Forelimb muscle (tissue), 1 donor: ENCODE data around the gene PNPLA6. TPM values are rescaled to one million over a fixed set of nuclear protein-coding genes. Genes with fewer than 3 reads are reported as not detected.
"Not testable (repeated sequence)": the region's sequence is repeated elsewhere in the genome, so short reads cannot be mapped to it uniquely, and the experiment has no call there.

Source experiments
- DNase-seq: peaks from one replicate; pipeline ENCODE4 v3.0.0-alpha.2; 2013; ENCODE audit warnings: low read depth
- polyA plus RNA-seq: library from polyadenylated mRNA; unstranded; fragments of 120-200 nt; gene quantifications from one replicate; pipeline ENCODE4 v1.2.1, GENCODE V29; 2013; ENCODE audit not compliant: insufficient read length

PNPLA6 gene
- polyA plus RNA-seq, 1 donor = 31.5 TPM

GRCh38 chr19:7554990-7555864 is 19.7 kb downstream of the PNPLA6 start:
- DNase-seq = no peak

GRCh38 chr19:7556696-7557315 is 21.3 kb downstream of the PNPLA6 start:
- no peak for DNase-seq

- DNase-seq = no peak
These were observed 23.1 kb downstream of the PNPLA6 start for GRCh38 chr19:7558667-7559066.

- DNase-seq = no peak
These were observed 23.6 kb downstream of the PNPLA6 start for GRCh38 chr19:7559102-7559501.

- DNase-seq = no peak
These were observed 24.7 kb downstream of the PNPLA6 start for GRCh38 chr19:7560255-7560654.

- no peak for DNase-seq
These were observed 25.8 kb downstream of the PNPLA6 start for GRCh38 chr19:7561325-7561724.

- DNase-seq = no peak
These were observed 27.3 kb downstream of the PNPLA6 start for GRCh38 chr19:7562646-7563393.

GRCh38 chr19:7564866-7565265 is 29.3 kb downstream of the PNPLA6 start:
- no peak for DNase-seq

GRCh38 chr19:7565332-7565731 is 29.8 kb downstream of the PNPLA6 start:
- DNase-seq = no peak

GRCh38 chr19:7570761-7571160 is 35.2 kb downstream of the PNPLA6 start:
- no peak for DNase-seq

GRCh38 chr19:7575434-7576040 is 40.0 kb downstream of the PNPLA6 start:
- DNase-seq = no peak

- DNase-seq = not testable (repeated sequence)
These were observed 41.9 kb downstream of the PNPLA6 start for GRCh38 chr19:7577422-7577821.

GRCh38 chr19:7578127-7578526 is 42.6 kb downstream of the PNPLA6 start:
- DNase-seq = no peak

GRCh38 chr19:7579182-7579581 is 43.7 kb downstream of the PNPLA6 start:
- no peak for DNase-seq

- DNase-seq = no peak
These were observed 46.9 kb downstream of the PNPLA6 start for GRCh38 chr19:7582446-7582845.

- DNase-seq = no peak
These were observed 54.3 kb downstream of the PNPLA6 start for GRCh38 chr19:7589822-7590221.

GRCh38 chr19:7590256-7590655 is 54.7 kb downstream of the PNPLA6 start:
- no peak for DNase-seq

- DNase-seq = no peak
These were observed 60.1 kb downstream of the PNPLA6 start, which contains the start of gene CAMSAP3 for GRCh38 chr19:7595466-7596133. CAMSAP3 (plus strand) TSS chr19:7595863; CDS start chr19:7596003, 140 bp downstream.

- DNase-seq = no peak
These were observed 60.9 kb downstream of the PNPLA6 start for GRCh38 chr19:7596211-7596937.

GRCh38 chr19:7597689-7598088 is 62.2 kb downstream of the PNPLA6 start:
- no peak for DNase-seq

GRCh38 chr19:7598180-7598579 is 62.7 kb downstream of the PNPLA6 start:
- no peak for DNase-seq
